Measurements from ENCODE around the gene NUAK2.

Gene NUAK2

DNA sequence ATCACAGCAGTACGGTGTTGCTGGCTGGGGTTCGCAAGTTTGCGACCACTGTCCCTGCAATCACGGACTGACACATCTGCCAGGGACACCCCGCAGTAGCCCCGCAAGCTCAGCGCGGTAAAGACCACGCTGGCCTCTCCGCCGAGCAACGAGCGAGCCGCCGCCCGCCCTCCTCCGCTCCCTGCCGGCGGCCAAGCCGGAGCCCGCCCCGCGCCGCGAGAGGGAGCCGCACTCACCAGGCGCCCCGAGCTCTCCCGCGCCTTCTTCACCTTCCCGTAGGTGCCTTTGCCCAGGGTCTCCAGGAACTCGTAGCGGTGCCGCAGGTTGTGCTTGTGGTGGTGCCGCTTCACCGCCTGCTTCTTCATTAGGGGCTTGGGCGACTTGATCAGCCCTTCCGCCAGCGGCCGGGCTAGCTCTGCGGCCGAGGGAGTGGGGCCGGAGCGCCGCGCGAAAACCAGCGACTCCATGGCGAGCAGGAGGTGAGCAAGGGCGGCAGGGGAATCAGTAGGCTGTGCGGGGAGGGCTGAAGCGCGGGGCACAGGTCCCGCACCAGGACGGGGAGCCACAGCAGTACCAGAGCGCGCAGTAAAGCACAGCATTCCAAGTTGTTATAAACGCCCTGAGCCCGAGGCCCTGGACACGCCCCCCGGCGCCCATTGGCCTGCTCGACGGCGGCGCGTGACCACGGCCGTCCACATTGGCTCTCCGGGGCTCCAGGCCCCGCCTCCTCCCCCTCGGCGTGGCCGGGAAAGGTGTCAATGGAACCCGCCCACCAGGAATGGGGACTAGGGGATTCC lies at the start of gene NUAK2 (continued):
- 0 out of 2 replicates have a peak, but pooled peaks have one; percentile 24 for TF ChIP-seq ZNF629 (tag by site-specific recombination; IDR thresholded peaks at IDR 0.05)
- TF ChIP-seq MYNN (tag by site-specific recombination; IDR thresholded peaks at IDR 0.05; ENCODE audit: borderline replicate concordance) = no peak
- TF ChIP-seq ZNF514 (tag by site-specific recombination; IDR thresholded peaks at IDR 0.05) = no peak
- TF ChIP-seq GLI4 (tag by site-specific recombination; IDR thresholded peaks at IDR 0.05) = no peak
- TF ChIP-seq ZNF677 (tag by site-specific recombination; IDR thresholded peaks at IDR 0.05) = no peak; the same call in 1 of the 2 replicates
- TF ChIP-seq, protein P1, sequence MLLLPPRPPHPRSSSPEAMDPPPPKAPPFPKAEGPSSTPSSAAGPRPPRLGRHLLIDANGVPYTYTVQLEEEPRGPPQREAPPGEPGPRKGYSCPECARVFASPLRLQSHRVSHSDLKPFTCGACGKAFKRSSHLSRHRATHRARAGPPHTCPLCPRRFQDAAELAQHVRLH (tag by site-specific recombination; IDR thresholded peaks at IDR 0.05) = no peak
- TF ChIP-seq, protein P2, sequence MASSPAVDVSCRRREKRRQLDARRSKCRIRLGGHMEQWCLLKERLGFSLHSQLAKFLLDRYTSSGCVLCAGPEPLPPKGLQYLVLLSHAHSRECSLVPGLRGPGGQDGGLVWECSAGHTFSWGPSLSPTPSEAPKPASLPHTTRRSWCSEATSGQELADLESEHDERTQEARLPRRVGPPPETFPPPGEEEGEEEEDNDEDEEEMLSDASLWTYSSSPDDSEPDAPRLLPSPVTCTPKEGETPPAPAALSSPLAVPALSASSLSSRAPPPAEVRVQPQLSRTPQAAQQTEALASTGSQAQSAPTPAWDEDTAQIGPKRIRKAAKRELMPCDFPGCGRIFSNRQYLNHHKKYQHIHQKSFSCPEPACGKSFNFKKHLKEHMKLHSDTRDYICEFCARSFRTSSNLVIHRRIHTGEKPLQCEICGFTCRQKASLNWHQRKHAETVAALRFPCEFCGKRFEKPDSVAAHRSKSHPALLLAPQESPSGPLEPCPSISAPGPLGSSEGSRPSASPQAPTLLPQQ (tag by site-specific recombination; IDR thresholded peaks at IDR 0.05) = peak; percentile 75; the same call in 1 of the 2 replicates
- TF ChIP-seq, protein P3, sequence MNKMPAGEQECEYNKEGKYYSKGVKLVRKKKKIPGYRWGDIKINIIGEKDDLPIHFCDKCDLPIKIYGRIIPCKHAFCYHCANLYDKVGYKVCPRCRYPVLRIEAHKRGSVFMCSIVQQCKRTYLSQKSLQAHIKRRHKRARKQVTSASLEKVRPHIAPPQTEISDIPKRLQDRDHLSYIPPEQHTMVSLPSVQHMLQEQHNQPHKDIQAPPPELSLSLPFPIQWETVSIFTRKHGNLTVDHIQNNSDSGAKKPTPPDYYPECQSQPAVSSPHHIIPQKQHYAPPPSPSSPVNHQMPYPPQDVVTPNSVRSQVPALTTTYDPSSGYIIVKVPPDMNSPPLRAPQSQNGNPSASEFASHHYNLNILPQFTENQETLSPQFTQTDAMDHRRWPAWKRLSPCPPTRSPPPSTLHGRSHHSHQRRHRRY (tag by site-specific recombination; IDR thresholded peaks at IDR 0.05) = no peak
- no peak for TF ChIP-seq ZNF169 (tag by site-specific recombination; IDR thresholded peaks at IDR 0.05)
- TF ChIP-seq ZBTB20 (tag by site-specific recombination; IDR thresholded peaks at IDR 0.05) = peak; percentile 27; the same call in 1 of the 2 replicates
- no peak for TF ChIP-seq ZNF19 (tag by site-specific recombination; IDR thresholded peaks at IDR 0.05; ENCODE audit: low read depth)
- TF ChIP-seq, protein P4, sequence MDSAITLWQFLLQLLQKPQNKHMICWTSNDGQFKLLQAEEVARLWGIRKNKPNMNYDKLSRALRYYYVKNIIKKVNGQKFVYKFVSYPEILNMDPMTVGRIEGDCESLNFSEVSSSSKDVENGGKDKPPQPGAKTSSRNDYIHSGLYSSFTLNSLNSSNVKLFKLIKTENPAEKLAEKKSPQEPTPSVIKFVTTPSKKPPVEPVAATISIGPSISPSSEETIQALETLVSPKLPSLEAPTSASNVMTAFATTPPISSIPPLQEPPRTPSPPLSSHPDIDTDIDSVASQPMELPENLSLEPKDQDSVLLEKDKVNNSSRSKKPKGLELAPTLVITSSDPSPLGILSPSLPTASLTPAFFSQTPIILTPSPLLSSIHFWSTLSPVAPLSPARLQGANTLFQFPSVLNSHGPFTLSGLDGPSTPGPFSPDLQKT (IDR thresholded peaks at IDR 0.05; ENCODE audit: borderline replicate concordance, low read depth, low read length) = no peak
- TF ChIP-seq, protein P5, sequence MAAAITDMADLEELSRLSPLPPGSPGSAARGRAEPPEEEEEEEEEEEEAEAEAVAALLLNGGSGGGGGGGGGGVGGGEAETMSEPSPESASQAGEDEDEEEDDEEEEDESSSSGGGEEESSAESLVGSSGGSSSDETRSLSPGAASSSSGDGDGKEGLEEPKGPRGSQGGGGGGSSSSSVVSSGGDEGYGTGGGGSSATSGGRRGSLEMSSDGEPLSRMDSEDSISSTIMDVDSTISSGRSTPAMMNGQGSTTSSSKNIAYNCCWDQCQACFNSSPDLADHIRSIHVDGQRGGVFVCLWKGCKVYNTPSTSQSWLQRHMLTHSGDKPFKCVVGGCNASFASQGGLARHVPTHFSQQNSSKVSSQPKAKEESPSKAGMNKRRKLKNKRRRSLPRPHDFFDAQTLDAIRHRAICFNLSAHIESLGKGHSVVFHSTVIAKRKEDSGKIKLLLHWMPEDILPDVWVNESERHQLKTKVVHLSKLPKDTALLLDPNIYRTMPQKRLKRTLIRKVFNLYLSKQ (tag by site-specific recombination; IDR thresholded peaks at IDR 0.05; ENCODE audit: borderline replicate concordance) = no peak
- TF ChIP-seq ZIC2 (tag by site-specific recombination; IDR thresholded peaks at IDR 0.05) = no peak; the same call in 1 of the 2 replicates
- TF ChIP-seq ZNF350 (tag by site-specific recombination; IDR thresholded peaks at IDR 0.05) = no peak
- peak; percentile 90 for TF ChIP-seq ZBTB8A (tag by site-specific recombination; IDR thresholded peaks at IDR 0.05)
- no peak for TF ChIP-seq ZNF23 (tag by site-specific recombination; IDR thresholded peaks at IDR 0.05; ENCODE audit: borderline replicate concordance)
- TF ChIP-seq, protein P6, sequence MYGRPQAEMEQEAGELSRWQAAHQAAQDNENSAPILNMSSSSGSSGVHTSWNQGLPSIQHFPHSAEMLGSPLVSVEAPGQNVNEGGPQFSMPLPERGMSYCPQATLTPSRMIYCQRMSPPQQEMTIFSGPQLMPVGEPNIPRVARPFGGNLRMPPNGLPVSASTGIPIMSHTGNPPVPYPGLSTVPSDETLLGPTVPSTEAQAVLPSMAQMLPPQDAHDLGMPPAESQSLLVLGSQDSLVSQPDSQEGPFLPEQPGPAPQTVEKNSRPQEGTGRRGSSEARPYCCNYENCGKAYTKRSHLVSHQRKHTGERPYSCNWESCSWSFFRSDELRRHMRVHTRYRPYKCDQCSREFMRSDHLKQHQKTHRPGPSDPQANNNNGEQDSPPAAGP (tag by site-specific recombination; IDR thresholded peaks at IDR 0.05) = peak; percentile 39; the same call in 1 of the 2 replicates
- no peak for TF ChIP-seq OVOL3 (tag by site-specific recombination; IDR thresholded peaks at IDR 0.05)
- no peak for TF ChIP-seq ZNF274 (IDR thresholded peaks at IDR 0.05; ENCODE audit: low read length)
- TF ChIP-seq ZNF274 (tag by site-specific recombination; IDR thresholded peaks at IDR 0.05; ENCODE audit: borderline replicate concordance) = no peak
- TF ChIP-seq IKZF3 (tag by site-specific recombination; IDR thresholded peaks at IDR 0.05) = peak; percentile 73
- peak; percentile 46 for TF ChIP-seq GLIS1 (tag by site-specific recombination; IDR thresholded peaks at IDR 0.05)
- TF ChIP-seq WT1 (tag by site-specific recombination; IDR thresholded peaks at IDR 0.05) = no peak
- no peak for TF ChIP-seq ZNF701 (tag by site-specific recombination; IDR thresholded peaks at IDR 0.05)
- TF ChIP-seq, protein P7, sequence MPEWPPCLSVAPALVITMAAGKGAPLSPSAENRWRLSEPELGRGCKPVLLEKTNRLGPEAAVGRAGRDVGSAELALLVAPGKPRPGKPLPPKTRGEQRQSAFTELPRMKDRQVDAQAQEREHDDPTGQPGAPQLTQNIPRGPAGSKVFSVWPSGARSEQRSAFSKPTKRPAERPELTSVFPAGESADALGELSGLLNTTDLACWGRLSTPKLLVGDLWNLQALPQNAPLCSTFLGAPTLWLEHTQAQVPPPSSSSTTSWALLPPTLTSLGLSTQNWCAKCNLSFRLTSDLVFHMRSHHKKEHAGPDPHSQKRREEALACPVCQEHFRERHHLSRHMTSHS (tag by site-specific recombination; IDR thresholded peaks at IDR 0.05) = no peak
- TF ChIP-seq ZSCAN30 (tag by site-specific recombination; IDR thresholded peaks at IDR 0.05) = peak; percentile 53; the same call in 1 of the 2 replicates
- TF ChIP-seq KLF7 (tag by site-specific recombination; IDR thresholded peaks at IDR 0.05; ENCODE audit: borderline replicate concordance) = no peak
- TF ChIP-seq, protein P8, sequence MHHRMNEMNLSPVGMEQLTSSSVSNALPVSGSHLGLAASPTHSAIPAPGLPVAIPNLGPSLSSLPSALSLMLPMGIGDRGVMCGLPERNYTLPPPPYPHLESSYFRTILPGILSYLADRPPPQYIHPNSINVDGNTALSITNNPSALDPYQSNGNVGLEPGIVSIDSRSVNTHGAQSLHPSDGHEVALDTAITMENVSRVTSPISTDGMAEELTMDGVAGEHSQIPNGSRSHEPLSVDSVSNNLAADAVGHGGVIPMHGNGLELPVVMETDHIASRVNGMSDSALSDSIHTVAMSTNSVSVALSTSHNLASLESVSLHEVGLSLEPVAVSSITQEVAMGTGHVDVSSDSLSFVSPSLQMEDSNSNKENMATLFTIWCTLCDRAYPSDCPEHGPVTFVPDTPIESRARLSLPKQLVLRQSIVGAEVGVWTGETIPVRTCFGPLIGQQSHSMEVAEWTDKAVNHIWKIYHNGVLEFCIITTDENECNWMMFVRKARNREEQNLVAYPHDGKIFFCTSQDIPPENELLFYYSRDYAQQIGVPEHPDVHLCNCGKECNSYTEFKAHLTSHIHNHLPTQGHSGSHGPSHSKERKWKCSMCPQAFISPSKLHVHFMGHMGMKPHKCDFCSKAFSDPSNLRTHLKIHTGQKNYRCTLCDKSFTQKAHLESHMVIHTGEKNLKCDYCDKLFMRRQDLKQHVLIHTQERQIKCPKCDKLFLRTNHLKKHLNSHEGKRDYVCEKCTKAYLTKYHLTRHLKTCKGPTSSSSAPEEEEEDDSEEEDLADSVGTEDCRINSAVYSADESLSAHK (tag by site-specific recombination; IDR thresholded peaks at IDR 0.05) = no peak
- no peak for TF ChIP-seq ZNF132 (tag by site-specific recombination; IDR thresholded peaks at IDR 0.05; ENCODE audit: borderline replicate concordance)
